ENCODE measurements around the gene CEP164.

DNA sequence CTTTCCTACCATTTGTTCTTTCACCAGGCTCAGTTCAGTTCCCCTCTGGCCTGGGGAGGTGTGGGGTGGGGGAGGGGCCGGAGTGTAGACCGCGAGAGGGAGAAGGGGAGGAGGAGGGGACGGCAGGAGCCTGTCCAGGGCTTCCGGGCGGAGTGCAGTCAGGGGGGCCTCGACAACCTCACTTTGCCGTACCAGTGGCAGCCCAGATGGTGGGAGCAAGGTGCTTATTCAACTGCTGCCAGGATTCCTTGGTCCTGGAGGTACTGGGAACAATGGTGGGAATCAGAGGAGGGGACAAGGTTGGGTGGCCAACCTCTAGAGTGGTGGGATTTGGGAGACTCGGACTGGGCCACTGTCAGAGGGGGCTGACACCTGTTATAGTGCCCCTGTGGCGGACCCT is 12.8 kb upstream of the CEP164 start:
- TF ChIP-seq, protein P1, sequence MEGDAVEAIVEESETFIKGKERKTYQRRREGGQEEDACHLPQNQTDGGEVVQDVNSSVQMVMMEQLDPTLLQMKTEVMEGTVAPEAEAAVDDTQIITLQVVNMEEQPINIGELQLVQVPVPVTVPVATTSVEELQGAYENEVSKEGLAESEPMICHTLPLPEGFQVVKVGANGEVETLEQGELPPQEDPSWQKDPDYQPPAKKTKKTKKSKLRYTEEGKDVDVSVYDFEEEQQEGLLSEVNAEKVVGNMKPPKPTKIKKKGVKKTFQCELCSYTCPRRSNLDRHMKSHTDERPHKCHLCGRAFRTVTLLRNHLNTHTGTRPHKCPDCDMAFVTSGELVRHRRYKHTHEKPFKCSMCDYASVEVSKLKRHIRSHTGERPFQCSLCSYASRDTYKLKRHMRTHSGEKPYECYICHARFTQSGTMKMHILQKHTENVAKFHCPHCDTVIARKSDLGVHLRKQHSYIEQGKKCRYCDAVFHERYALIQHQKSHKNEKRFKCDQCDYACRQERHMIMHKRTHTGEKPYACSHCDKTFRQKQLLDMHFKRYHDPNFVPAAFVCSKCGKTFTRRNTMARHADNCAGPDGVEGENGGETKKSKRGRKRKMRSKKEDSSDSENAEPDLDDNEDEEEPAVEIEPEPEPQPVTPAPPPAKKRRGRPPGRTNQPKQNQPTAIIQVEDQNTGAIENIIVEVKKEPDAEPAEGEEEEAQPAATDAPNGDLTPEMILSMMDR (IDR thresholded peaks at IDR 0.05; ENCODE audit: low read depth, low read length, poor library complexity, severe bottlenecking): no peak
- no peak for TF ChIP-seq EZH2phosphoT487 (IDR thresholded peaks at IDR 0.05; ENCODE audit: borderline replicate concordance, low read length)
